Left colon (tissue), 2 donors: ENCODE results near the gene ICA1L. TPM values are rescaled to one million over a fixed set of nuclear protein-coding genes. Genes with fewer than 3 reads are reported as not detected.

Source experiments
- ATAC-seq: fragments of 200-7000 bp; cut with Tn5 transposase; one replicate; pipeline ENCODE4 v1.9.1; 2020; ENCODE audit warnings: mild to moderate bottlenecking, moderate library complexity
- DNase-seq, 2 donors: peaks; one replicate each; pipeline ENCODE4 v3.0.0-alpha.2; 2020
- intact Hi-C, 2 donors: fragments of 100-400 bp; cut with DNase I in 1 of 2; cut with micrococcal nuclease in 1 of 2; formaldehyde crosslinking; loops; one replicate each; pipeline versions ENCODE4 v1.11.2 to v1.14.0; 2022; cut with DNase I, micrococcal nuclease
- total RNA-seq, 2 donors: library from RNA; stranded (reverse); fragmentation: NEBNext Ultra II Directional; extraction: Animal tissue kit (Norgen Biotek cat#: 25700); gene quantifications; one replicate each; pipeline ENCODE4 v1.2.1, GENCODE V29; 2021
- donor health status: DM: no; HTN: no; CAD: no.
- donor health status: DM: yes; HTN: yes; CAD: no.

The ICA1L gene
- total RNA-seq, 2 donors from 2014 or later, result 1.7 to 2.9 TPM

GRCh38 chr2:202758604-202759003 lies 113.0 kb downstream of the ICA1L start:
- ATAC-seq, result no peak
- no peak for DNase-seq

GRCh38 chr2:202758128-202758527 lies 113.4 kb downstream of the ICA1L start:
- no peak for DNase-seq
- intact Hi-C loops, result no loop called here
- peak; percentile 81 for ATAC-seq

More at GRCh38 chr2:202758604-202759003, 113.0 kb downstream of the ICA1L start:
- intact Hi-C loops, result no loop called here

- intact Hi-C loops, result no loop called here
- ATAC-seq (peak; percentile 43), DNase-seq (no peak)
These were observed 114.2 kb downstream of the ICA1L start for GRCh38 chr2:202757339-202757738.

GRCh38 chr2:202756598-202756997 lies 115.0 kb downstream of the ICA1L start:
- ATAC-seq (peak; percentile 69), DNase-seq (no peak)
- intact Hi-C loops, result no loop called here

GRCh38 chr2:202754936-202755335 lies 116.6 kb downstream of the ICA1L start:
- ATAC-seq (peak; percentile 12), DNase-seq (no peak)
- intact Hi-C loops, result no loop called here

- DNase-seq, result no peak
- intact Hi-C loops, result no loop called here
- ATAC-seq, result no peak
These were observed 119.5 kb downstream of the ICA1L start for GRCh38 chr2:202752071-202752470.

- ATAC-seq, result peak; percentile 57
- intact Hi-C loops, result no loop called here
- no peak for DNase-seq
These were observed 120.7 kb downstream of the ICA1L start for GRCh38 chr2:202750763-202751427.

GRCh38 chr2:202749477-202749876 lies 122.1 kb downstream of the ICA1L start:
- intact Hi-C loops, result no loop called here
- DNase-seq (no peak), ATAC-seq (no peak)

- DNase-seq (no peak), ATAC-seq (no peak)
- intact Hi-C loops, result no loop called here
These were observed 128.0 kb downstream of the ICA1L start for GRCh38 chr2:202743613-202744012.

GRCh38 chr2:202736826-202737225 lies 134.7 kb downstream of the ICA1L start:
- intact Hi-C loops, result no loop called here
- ATAC-seq (no peak), DNase-seq (no peak)

- DNase-seq, result no peak
- intact Hi-C loops, result no loop called here
- no peak for ATAC-seq
These were observed 145.5 kb downstream of the ICA1L start for GRCh38 chr2:202726070-202726469.

GRCh38 chr2:202723746-202724145 lies 147.8 kb downstream of the ICA1L start:
- ATAC-seq (no peak), DNase-seq (no peak)
- intact Hi-C loops, result no loop called here

Other genes starting within 250 kb of the ICA1L start
- 10 to 100 TPM; 16.1 to 17.7 TPM for gene FAM117B, start 236.8 kb downstream of the ICA1L start, total RNA-seq
- gene WDR12, start 39.9 kb upstream of the ICA1L start, total RNA-seq, result 10 to 100 TPM; 29.3 to 34.7 TPM
- 1 to 10 TPM; 7.8 to 8.8 TPM for gene CARF, start 40.5 kb upstream of the ICA1L start, total RNA-seq
- 10 to 100 TPM; 87.6 to 89.1 TPM for gene NBEAL1, start 143.1 kb upstream of the ICA1L start, total RNA-seq